A673 (cell line): ENCODE data around the gene SFSWAP. TPM values are rescaled to one million over a fixed set of nuclear protein-coding genes. Genes with fewer than 3 reads are reported as not detected.
"Not testable (repeated sequence)": the region's sequence is repeated elsewhere in the genome, so short reads cannot be mapped to it uniquely, and the experiment has no call there.

Experiments used
- Bru-seq: library from RNA; stranded (reverse); fragments of 400-500 nt; gene quantifications from one replicate; lab custom pipeline; 2021; lab: Mats Ljungman, UMichigan
- BruChase-seq, 2 experiments: library from RNA; stranded (reverse); fragments of 400-500 nt; gene quantifications; one replicate each; lab custom pipeline; 2021; lab: Mats Ljungman, UMichigan
- BruUV-seq: library from RNA; stranded (reverse); fragments of 400-500 nt; replicated peaks from 2 replicates; lab custom pipeline; 2021; lab: Mats Ljungman, UMichigan
- CTCF ChIA-PET: fragments of 300-600 bp; sonication (Branson Sonifier 250); formaldehyde crosslinking; loops from one replicate; lab custom pipeline; 2022; ENCODE audit warnings: antibody characterized with exemption; lab: Charles Lee
- POLR2A ChIA-PET: fragments of 300-600 bp; sonication (Branson Sonifier 250); formaldehyde crosslinking; loops from one replicate; lab custom pipeline; 2022; ENCODE audit warnings: antibody characterized with exemption; ENCODE audit not compliant: low non-redundant PET; lab: Charles Lee
- DNase-seq: peaks from one replicate; pipeline ENCODE4 v3.0.0-alpha.2; 2015; ENCODE audit warnings: low spot score
- H3K27ac ChIP-seq: fragments of 200-600 bp; sonication (generic); 2 replicates; pipeline ENCODE4 v1.5.1; 2016; ENCODE audit warnings: mixed run types, low read depth, mild to moderate bottlenecking, mixed read lengths, antibody characterized with exemption, low read length; ENCODE audit not compliant: poor library complexity, severe bottlenecking
- H3K27me3 ChIP-seq: fragments of 200-600 bp; sonication (generic); replicated peaks from 2 replicates; pipeline ENCODE4 v1.6.1; 2017; ENCODE audit warnings: mixed run types, low read depth, mild to moderate bottlenecking, mixed read lengths, antibody characterized with exemption, low read length; ENCODE audit not compliant: insufficient read depth, poor library complexity
- H3K36me3 ChIP-seq: fragments of 200-600 bp; sonication (generic); 2 replicates; pipeline ENCODE4 v1.6.1; 2016; ENCODE audit warnings: mixed run types, mild to moderate bottlenecking, mixed read lengths, antibody characterized with exemption, low read length; ENCODE audit not compliant: insufficient read depth, poor library complexity, severe bottlenecking
- H3K4me1 ChIP-seq: fragments of 200-600 bp; sonication (generic); 2 replicates; pipeline ENCODE4 v1.6.1; 2017; ENCODE audit warnings: mixed run types, mild to moderate bottlenecking, mixed read lengths, antibody characterized with exemption, low read length; ENCODE audit not compliant: insufficient read depth, poor library complexity, severe bottlenecking
- H3K4me3 ChIP-seq: fragments of 200-600 bp; sonication (generic); 2 replicates; pipeline ENCODE4 v1.5.1; 2016; ENCODE audit warnings: low read depth, mixed run types, mild to moderate bottlenecking, mixed read lengths, low read length; ENCODE audit not compliant: poor library complexity, severe bottlenecking
- H3K9me3 ChIP-seq: fragments of 200-600 bp; sonication (generic); 2 replicates; pipeline ENCODE4 v1.6.1; 2016; ENCODE audit warnings: mixed run types, low read depth, mild to moderate bottlenecking, mixed read lengths, antibody characterized with exemption, low read length; ENCODE audit not compliant: poor library complexity, severe bottlenecking
- CTCF ChIP-seq: fragments of 300-800, 200-600 bp; sonication (generic); conservative IDR thresholded peaks from 2 replicates; pipeline ENCODE4 v1.5.1; 2017; ENCODE audit warnings: low read depth, mild to moderate bottlenecking, antibody characterized with exemption, low read length, moderate library complexity, mixed read lengths
- EZH2 ChIP-seq: fragments of 200-600 bp; sonication (generic); IDR thresholded peaks from 2 replicates; pipeline ENCODE4 v1.6.1; 2017; ENCODE audit warnings: borderline replicate concordance, low read depth, mild to moderate bottlenecking, mixed read lengths, antibody characterized with exemption, low read length; ENCODE audit not compliant: poor library complexity, severe bottlenecking
- intact Hi-C: fragments of 100-400 bp; cut with micrococcal nuclease; formaldehyde crosslinking; loops from one replicate; pipeline ENCODE4 v1.10.0; 2022; ENCODE audit not compliant: unreplicated experiment
- long read RNA-seq: library from polyadenylated mRNA; stranded (forward); transcript quantifications from one replicate; pipeline ENCODE4 v2.0.0, GENCODE V29; 2022
- total RNA-seq: library from RNA; stranded (reverse); gene quantifications from 2 replicates; pipeline ENCODE4 v1.2.3, GENCODE V29; 2021

SFSWAP gene
- 65.4 and 66.4 TPM in 2 replicates for total RNA-seq
- Bru-seq, nascent RNA: percentile 85 among the genes with signal in this experiment
- percentile 81 among the genes with signal in this experiment for BruChase-seq, experiment 1, labeled RNA remaining after a 2-hour chase
- BruChase-seq, experiment 2, labeled RNA remaining after a 6-hour chase: percentile 84 among the genes with signal in this experiment
- long read RNA-seq, partial matches to known transcripts: 13 of 26 reads
- long read RNA-seq, other reads (novel, unspliced or antisense): 9 of 26 reads

- H3K4me3 ChIP-seq: peak within 1 kb of the TSS; percentile 99
- peak within 1 kb of the TSS; percentile 100 for H3K27ac ChIP-seq
Observed at GRCh38 chr12:131710464-131711457, at the start of gene SFSWAP. Gene SFSWAP (plus strand): TSS chr12:131711090. CDS start chr12:131711230, 140 bp downstream.

DNA sequence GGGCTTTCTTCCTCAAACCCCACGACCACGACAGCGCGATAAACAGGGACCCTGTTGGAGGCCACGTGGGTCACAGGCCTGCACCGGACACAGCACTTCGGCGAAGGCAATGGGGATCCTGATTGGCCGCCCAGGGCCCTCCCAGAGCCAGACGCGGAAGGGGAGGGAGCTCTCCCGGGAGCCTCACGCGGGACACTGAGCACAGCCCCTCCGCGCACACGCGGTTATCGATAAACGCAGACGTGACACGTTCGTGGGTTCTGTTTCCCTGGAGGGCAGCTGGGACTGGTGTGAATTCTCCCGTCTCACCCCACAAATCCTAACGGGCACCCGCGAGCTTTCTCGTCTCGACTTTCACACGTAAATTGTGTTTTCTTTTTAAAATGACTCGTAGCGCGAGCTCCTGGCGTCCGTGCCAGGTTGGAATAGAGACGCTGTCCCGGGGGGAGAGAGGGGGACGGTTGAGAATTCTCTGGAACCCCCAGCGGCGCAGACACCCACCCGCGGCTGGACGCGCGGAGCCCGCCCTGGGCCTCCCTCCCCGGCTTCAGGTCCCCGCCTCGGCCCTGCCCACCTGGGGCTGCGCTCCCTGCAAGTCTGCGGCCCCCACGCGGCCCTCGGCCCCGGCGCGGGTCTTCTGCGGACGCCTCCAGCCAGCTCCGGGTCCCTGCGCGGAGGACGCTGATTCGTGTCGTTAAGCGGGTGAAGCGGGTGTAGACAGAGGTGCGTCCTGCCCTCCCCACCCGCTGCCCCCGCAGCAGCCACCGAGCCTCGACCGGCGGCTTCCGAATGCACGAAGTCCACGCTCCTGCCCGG lies 49.5 kb upstream of the SFSWAP start:
- H3K4me1 ChIP-seq, CTCF ChIA-PET, intact Hi-C loops, BruUV-seq, H3K36me3 ChIP-seq, DNase-seq, H3K9me3 ChIP-seq, POLR2A ChIA-PET, H3K4me3 ChIP-seq, H3K27ac ChIP-seq: not testable (repeated sequence)
- peaks cover 15% of the 10 kb centered on the region for H3K27me3 ChIP-seq

More at GRCh38 chr12:131710464-131711457, at the start of gene SFSWAP:
- ChIA-PET POLR2A (no interaction called here), CTCF (no interaction called here)
- Histone ChIP-seq H3K27me3 (no peaks in the 10 kb centered on the region), H3K36me3 (peaks cover 29% of the 10 kb centered on the region), H3K9me3 (no peaks in the 10 kb centered on the region), H3K4me1 (peaks cover 6% of the 10 kb centered on the region)
- intact Hi-C loops: loop anchor here (10.0 kb wide), 1 partner anchor 106 kb away; no protein-coding TSS in a partner anchor
- BruUV-seq: no TSS peak
- TF ChIP-seq EZH2: no peak
- TF ChIP-seq CTCF: no peak
- DNase-seq: peak; percentile 84

DNA sequence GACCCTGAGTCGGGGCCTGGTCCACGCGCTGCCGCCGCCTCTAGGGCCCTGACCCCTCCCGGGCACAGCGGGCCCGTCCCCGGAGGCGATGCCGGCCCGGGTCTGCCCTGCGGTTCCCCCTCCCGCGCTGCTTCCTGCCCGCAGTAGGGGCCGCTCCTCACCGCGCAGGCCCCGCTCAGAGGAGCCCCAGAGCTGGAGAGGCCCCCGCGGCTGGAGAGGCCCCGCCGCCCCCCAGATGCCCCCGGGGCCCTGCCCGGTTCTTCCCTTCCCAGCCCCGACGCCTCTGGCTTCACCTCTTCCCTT lies 49.0 kb upstream of the SFSWAP start:
- H3K9me3 ChIP-seq, H3K27ac ChIP-seq, CTCF ChIA-PET, H3K4me3 ChIP-seq, intact Hi-C loops, POLR2A ChIA-PET, H3K4me1 ChIP-seq, DNase-seq, BruUV-seq, H3K36me3 ChIP-seq: not testable (repeated sequence)
- H3K27me3 ChIP-seq: peaks cover 15% of the 10 kb centered on the region

GRCh38 chr12:131662346-131662745 lies 48.5 kb upstream of the SFSWAP start:
- H3K36me3 ChIP-seq, intact Hi-C loops, POLR2A ChIA-PET, H3K4me3 ChIP-seq, H3K4me1 ChIP-seq, DNase-seq, H3K27ac ChIP-seq, BruUV-seq, H3K9me3 ChIP-seq, CTCF ChIA-PET: not testable (repeated sequence)
- H3K27me3 ChIP-seq: peaks cover 19% of the 10 kb centered on the region

GRCh38 chr12:131665666-131666065 lies 45.2 kb upstream of the SFSWAP start:
- H3K27ac ChIP-seq, H3K36me3 ChIP-seq, CTCF ChIA-PET, H3K9me3 ChIP-seq, POLR2A ChIA-PET, H3K4me3 ChIP-seq, BruUV-seq, H3K4me1 ChIP-seq, DNase-seq: not testable (repeated sequence)
- H3K27me3 ChIP-seq: peaks cover 34% of the 10 kb centered on the region
- intact Hi-C loops: loop anchor here (5.0 kb wide), 1 partner anchor 368 kb away; no protein-coding TSS in a partner anchor

GRCh38 chr12:131666486-131666885 lies 44.4 kb upstream of the SFSWAP start:
- H3K4me3 ChIP-seq, CTCF ChIA-PET, H3K9me3 ChIP-seq, H3K36me3 ChIP-seq, DNase-seq, H3K27ac ChIP-seq, H3K4me1 ChIP-seq, POLR2A ChIA-PET, BruUV-seq: not testable (repeated sequence)
- intact Hi-C loops: loop anchor here (5.0 kb wide), 1 partner anchor 369 kb away; no protein-coding TSS in a partner anchor
- peaks cover 41% of the 10 kb centered on the region for H3K27me3 ChIP-seq
